HG03280 (cell line): ENCODE data around the gene MAD1L1.

Experiments
- ATAC-seq: cut with Tn5 transposase; IDR thresholded peaks from one replicate; pipeline ENCODE4 v1.9.1; 2021; ENCODE audit warnings: mild to moderate bottlenecking, moderate library complexity; ENCODE audit not compliant: unreplicated experiment

MAD1L1 gene

GRCh38 chr7:2181077-2181854 is 51.5 kb downstream of the MAD1L1 start:
- peak; percentile 41 for ATAC-seq

- no peak for ATAC-seq
These were observed 52.7 kb downstream of the MAD1L1 start for GRCh38 chr7:2180081-2180480.

GRCh38 chr7:2175514-2175913 is 57.2 kb downstream of the MAD1L1 start:
- ATAC-seq, result no peak

- ATAC-seq, result no peak
These were observed 57.7 kb downstream of the MAD1L1 start for GRCh38 chr7:2175091-2175490.

GRCh38 chr7:2173189-2173827 is 59.4 kb downstream of the MAD1L1 start:
- no peak for ATAC-seq

GRCh38 chr7:2172311-2173188 is 60.2 kb downstream of the MAD1L1 start:
- ATAC-seq, result no peak

- ATAC-seq, result no peak
These were observed 60.9 kb downstream of the MAD1L1 start for GRCh38 chr7:2171855-2172254.

- ATAC-seq, result no peak
These were observed 61.9 kb downstream of the MAD1L1 start for GRCh38 chr7:2170576-2171521.

- no peak for ATAC-seq
These were observed 62.7 kb downstream of the MAD1L1 start for GRCh38 chr7:2169923-2170575.

- no peak for ATAC-seq
These were observed 64.0 kb downstream of the MAD1L1 start for GRCh38 chr7:2168615-2169311.

- no peak for ATAC-seq
These were observed 66.0 kb downstream of the MAD1L1 start for GRCh38 chr7:2166625-2167280.

- ATAC-seq, result peak; percentile 90
These were observed 66.8 kb downstream of the MAD1L1 start for GRCh38 chr7:2165610-2166594.

- no peak for ATAC-seq
These were observed 67.5 kb downstream of the MAD1L1 start for GRCh38 chr7:2165239-2165609.

GRCh38 chr7:2164646-2165045 is 68.1 kb downstream of the MAD1L1 start:
- ATAC-seq, result no peak

GRCh38 chr7:2163600-2164555 is 68.9 kb downstream of the MAD1L1 start:
- no peak for ATAC-seq

GRCh38 chr7:2162959-2163358 is 69.8 kb downstream of the MAD1L1 start:
- ATAC-seq, result no peak
